Omental fat pad (tissue), 4 donors: ENCODE measurements around the gene SPAG5. TPM values are rescaled to one million over a fixed set of nuclear protein-coding genes. Genes with fewer than 3 reads are reported as not detected.

Experiments used
- ATAC-seq: fragments of 150-250 bp; one replicate; pipeline ENCODE4 v1.9.1; 2016; ENCODE audit warnings: mild to moderate bottlenecking, moderate library complexity; ENCODE audit not compliant: low FRiP score
- DNase-seq: peaks from one replicate; pipeline ENCODE4 v3.0.0-alpha.2; 2019; ENCODE audit warnings: low spot score
- CTCF ChIP-seq, 3 donors: fragments of 450-650 bp; IDR thresholded peaks; one replicate each; pipeline ENCODE4 v1.5.1; 2016 to 2017; ENCODE audit warnings: antibody characterized with exemption in 3 of 3, mild to moderate bottlenecking in 3 of 3, moderate library complexity in 2 of 3
- total RNA-seq, 4 donors: library from RNA; depleted of rRNA; stranded (reverse); fragments of >200 nt; gene quantifications; one replicate each; pipeline ENCODE4 v1.1.0, GENCODE V29; 2016

The SPAG5 gene
- total RNA-seq, 4 donors from 2014 or later = 0.50 to 12.0 (median 4.5) TPM

- DNase-seq (no peak), ATAC-seq (no peak)
- TF ChIP-seq CTCF (IDR thresholded peaks at IDR 0.05) = no peak
Measured at GRCh38 chr17:28584434-28584833, 14.4 kb downstream of the SPAG5 start.

GRCh38 chr17:28582513-28582912 is 16.3 kb downstream of the SPAG5 start:
- no peak for DNase-seq

GRCh38 chr17:28580959-28581358 is 17.9 kb downstream of the SPAG5 start:
- DNase-seq (no peak), ATAC-seq (no peak)
- TF ChIP-seq CTCF (IDR thresholded peaks at IDR 0.05) = no peak

More at GRCh38 chr17:28582513-28582912, 16.3 kb downstream of the SPAG5 start:
- ATAC-seq = no peak
- TF ChIP-seq CTCF (IDR thresholded peaks at IDR 0.05) = no peak

- DNase-seq (no peak), ATAC-seq (no peak)
- no peak for TF ChIP-seq CTCF (IDR thresholded peaks at IDR 0.05)
Measured at GRCh38 chr17:28579526-28579925, 19.3 kb downstream of the SPAG5 start.

GRCh38 chr17:28578246-28579195 is 20.3 kb downstream of the SPAG5 start:
- DNase-seq (no peak), ATAC-seq (no peak)
- no peak for TF ChIP-seq CTCF (IDR thresholded peaks at IDR 0.05)

- no peak for ATAC-seq
- TF ChIP-seq CTCF (IDR thresholded peaks at IDR 0.05) = no peak
- DNase-seq = no peak
Measured at GRCh38 chr17:28577466-28577824, 21.4 kb downstream of the SPAG5 start.
